H1 (cell line): ENCODE results near the gene TMEM198. TPM values are rescaled to one million over a fixed set of nuclear protein-coding genes. Genes with fewer than 3 reads are reported as not detected.

ENCODE experiments used
- ATF2 ChIP-seq: IDR thresholded peaks from 2 replicates; pipeline ENCODE4 v1.6.1; 2012; ENCODE audit warnings: low read length, inconsistent platforms
- ATF3 ChIP-seq: IDR thresholded peaks from 2 replicates; pipeline ENCODE4 v1.6.1; 2011; ENCODE audit warnings: low read depth, mild to moderate bottlenecking, low read length; ENCODE audit not compliant: insufficient read depth
- CBX8 ChIP-seq: fragments of 300-800, 300-1000 bp; sonication (generic); IDR thresholded peaks from 2 replicates; pipeline ENCODE4 v1.7.1; 2016; ENCODE audit warnings: low read depth, low read length, borderline replicate concordance
- CEBPB ChIP-seq: IDR thresholded peaks from 2 replicates; pipeline ENCODE4 v1.6.1; 2012; ENCODE audit warnings: low read depth, low read length
- CHD1 ChIP-seq: IDR thresholded peaks from 2 replicates; pipeline ENCODE4 v1.6.1; 2012; ENCODE audit warnings: low read depth, low read length, improper control_type of control experiment
- CREB1 ChIP-seq: IDR thresholded peaks from 2 replicates; pipeline ENCODE4 v1.6.1; 2012; ENCODE audit warnings: inconsistent platforms
- E2F6 ChIP-seq: IDR thresholded peaks from 2 replicates; pipeline ENCODE4 v1.6.1; 2012; ENCODE audit warnings: inconsistent platforms
- EGR1 ChIP-seq: IDR thresholded peaks from 2 replicates; pipeline ENCODE4 v1.6.1; 2011; ENCODE audit warnings: low read depth, low read length, borderline replicate concordance
- EP300 ChIP-seq, 2 experiments: IDR thresholded peaks; 1 replicate in 1 of 2; 2 replicates in 1 of 2; pipeline ENCODE4 v1.6.1; 2011 to 2012; ENCODE audit warnings: low read depth in 2 of 2, low read length in 2 of 2, mild to moderate bottlenecking in 2 of 2, borderline replicate concordance in 1 of 2, inconsistent platforms in 1 of 2, moderate library complexity in 1 of 2
- GABPA ChIP-seq: IDR thresholded peaks from 2 replicates; pipeline ENCODE4 v1.6.1; 2011; ENCODE audit warnings: mild to moderate bottlenecking, low read length, moderate library complexity, borderline replicate concordance; ENCODE audit not compliant: insufficient read depth
- MAX ChIP-seq: IDR thresholded peaks from 2 replicates; pipeline ENCODE4 v1.6.1; 2012; ENCODE audit warnings: inconsistent platforms
- NRF1 ChIP-seq: IDR thresholded peaks from 2 replicates; pipeline ENCODE4 v1.6.1; 2011; ENCODE audit warnings: mild to moderate bottlenecking, low read depth, low read length, improper control_type of control experiment
- RBBP5 ChIP-seq: IDR thresholded peaks from 2 replicates; pipeline ENCODE4 v1.7.1; 2012; ENCODE audit warnings: low read depth, mild to moderate bottlenecking, inconsistent platforms, low read length, moderate library complexity, borderline replicate concordance
- RFX5 ChIP-seq: IDR thresholded peaks from 2 replicates; pipeline ENCODE4 v1.6.1; 2011; ENCODE audit warnings: low read depth, low read length, improper control_type of control experiment, borderline replicate concordance
- SAP30 ChIP-seq: fragments of 300-600 bp; sonication (generic); IDR thresholded peaks from 2 replicates; pipeline ENCODE4 v1.7.1; 2012; ENCODE audit warnings: low read length, moderate library complexity, mild to moderate bottlenecking, inconsistent platforms; ENCODE audit not compliant: insufficient read depth, insufficient replicate concordance
- SIN3A ChIP-seq, 2 experiments: IDR thresholded peaks in 1 of 2; conservative IDR thresholded peaks in 1 of 2; 2 replicates each; pipeline ENCODE4 v1.6.1; 2011 to 2012; ENCODE audit warnings: low read length in 2 of 2, improper control_type of control experiment in 1 of 2, low read depth in 1 of 2, mild to moderate bottlenecking in 1 of 2
- SIRT6 ChIP-seq: IDR thresholded peaks from one replicate; pipeline ENCODE4 v1.7.1; 2012; ENCODE audit warnings: low read length, inconsistent platforms
- SP1 ChIP-seq: IDR thresholded peaks from 2 replicates; pipeline ENCODE4 v1.6.1; 2011; ENCODE audit warnings: low read depth, low read length
- SUZ12 ChIP-seq: fragments of 200-600 bp; sonication (generic); IDR thresholded peaks from 2 replicates; pipeline ENCODE4 v1.6.1; 2012; ENCODE audit warnings: mild to moderate bottlenecking, inconsistent platforms, low read length, moderate library complexity, mixed read lengths
- TCF12 ChIP-seq: IDR thresholded peaks from 2 replicates; pipeline ENCODE4 v1.6.1; 2011; ENCODE audit warnings: low read depth, mild to moderate bottlenecking, low read length
- polyA plus RNA-seq, 7 experiments: library from polyadenylated mRNA; depleted of rRNA in 3 of 7; stranded (reverse) in 5 of 7; unstranded in 2 of 7; fragments of >200 nt in 5 of 7; fragments of 200-250 nt in 2 of 7; gene quantifications; 1 replicate in 5 of 7; 2 replicates in 1 of 7; 4 replicates in 1 of 7; pipeline versions ENCODE4 v1.2.1 to v1.2.3, GENCODE V29; 2011 to 2013; ENCODE audit warnings: missing spikeins in 2 of 7, mixed read lengths in 2 of 7
- total RNA-seq: library from RNA; stranded (reverse); fragmentation: NEBNext Ultra II Directional; extraction: Animal tissue kit (Norgen Biotek cat#: 25700); gene quantifications from 2 replicates; pipeline ENCODE4 v1.2.1, GENCODE V29; 2021

TMEM198 gene
- total and polyA plus RNA-seq, 2 of the 8 experiments (the other 6 are each of a cell fraction or from before 2014, with no cell fraction given), result 10.2 to 10.4 TPM

GRCh38 chr2:219522111-219523030 lies 21.5 kb upstream of the TMEM198 start (continued):
- TF ChIP-seq ATF2 (no peak), SIRT6 (no peak), SIN3A (conservative IDR thresholded peaks at IDR 0.05 in 1 of 2, IDR thresholded peaks at IDR 0.05 in 1 of 2; ENCODE audit: low read depth in 1 of 2, low read length in 2 of 2) (no peak), GABPA (no peak), TCF12 (no peak), EGR1 (no peak), SAP30 (no peak), NRF1 (no peak), E2F6 (peak; percentile 70), CEBPB (no peak), MAX (no peak), ATF3 (no peak), SP1 (no peak), SUZ12 (no peak), EP300 (IDR thresholded peaks at IDR 0.05; ENCODE audit: borderline replicate concordance in 1 of 2, low read depth in 2 of 2, low read length in 2 of 2) (no peak), CHD1 (no peak), RBBP5 (0 out of 2 replicates have a peak, but pooled peaks have one; percentile 9), RFX5 (no peak), CBX8 (no peak), CREB1 (no peak)
